ENCODE measurements around the gene DCAF4.

GRCh38 chr14:72891666-72892102 lies 34.6 kb upstream of the DCAF4 start:
- TF ChIP-seq, protein P1, sequence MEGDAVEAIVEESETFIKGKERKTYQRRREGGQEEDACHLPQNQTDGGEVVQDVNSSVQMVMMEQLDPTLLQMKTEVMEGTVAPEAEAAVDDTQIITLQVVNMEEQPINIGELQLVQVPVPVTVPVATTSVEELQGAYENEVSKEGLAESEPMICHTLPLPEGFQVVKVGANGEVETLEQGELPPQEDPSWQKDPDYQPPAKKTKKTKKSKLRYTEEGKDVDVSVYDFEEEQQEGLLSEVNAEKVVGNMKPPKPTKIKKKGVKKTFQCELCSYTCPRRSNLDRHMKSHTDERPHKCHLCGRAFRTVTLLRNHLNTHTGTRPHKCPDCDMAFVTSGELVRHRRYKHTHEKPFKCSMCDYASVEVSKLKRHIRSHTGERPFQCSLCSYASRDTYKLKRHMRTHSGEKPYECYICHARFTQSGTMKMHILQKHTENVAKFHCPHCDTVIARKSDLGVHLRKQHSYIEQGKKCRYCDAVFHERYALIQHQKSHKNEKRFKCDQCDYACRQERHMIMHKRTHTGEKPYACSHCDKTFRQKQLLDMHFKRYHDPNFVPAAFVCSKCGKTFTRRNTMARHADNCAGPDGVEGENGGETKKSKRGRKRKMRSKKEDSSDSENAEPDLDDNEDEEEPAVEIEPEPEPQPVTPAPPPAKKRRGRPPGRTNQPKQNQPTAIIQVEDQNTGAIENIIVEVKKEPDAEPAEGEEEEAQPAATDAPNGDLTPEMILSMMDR (IDR thresholded peaks at IDR 0.05; ENCODE audit: low read depth, low read length) = no peak
- TF ChIP-seq POLR2A (IDR thresholded peaks at IDR 0.05; ENCODE audit: extremely low read depth, insufficient read length) (no peak), MYC (IDR thresholded peaks at IDR 0.05; ENCODE audit: low read depth, low read length) (no peak)
- TF ChIP-seq, protein P2, sequence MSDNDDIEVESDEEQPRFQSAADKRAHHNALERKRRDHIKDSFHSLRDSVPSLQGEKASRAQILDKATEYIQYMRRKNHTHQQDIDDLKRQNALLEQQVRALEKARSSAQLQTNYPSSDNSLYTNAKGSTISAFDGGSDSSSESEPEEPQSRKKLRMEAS (IDR thresholded peaks at IDR 0.05; ENCODE audit: low read depth, low read length) = no peak

Data from NB4 (cell line).